ENCODE data around the gene ZNF202.

ZNF202 gene

DNA sequence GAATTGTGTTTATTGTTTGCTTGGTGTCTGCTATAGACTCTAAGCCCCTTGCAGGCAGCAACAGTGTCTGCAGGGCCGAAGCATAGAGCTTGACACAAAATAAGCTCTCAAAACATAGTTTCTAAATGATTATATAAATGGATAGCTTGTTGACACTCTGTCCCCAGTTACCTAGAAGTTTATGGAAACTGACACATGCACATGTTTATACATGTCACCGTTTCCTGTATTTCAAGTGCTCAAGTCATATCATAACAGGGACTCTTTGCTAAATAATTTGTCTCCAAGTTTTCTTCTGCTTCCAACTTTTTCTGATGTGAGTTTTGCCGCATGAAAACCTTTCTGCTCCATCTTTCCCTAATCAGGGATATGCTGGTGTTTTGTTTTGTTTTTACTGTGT is 16.5 kb upstream of the ZNF202 start:
- Histone ChIP-seq H3K9me2 (replicated peaks; ENCODE audit: control insufficient read depth, low read length) (no peaks in the 10 kb centered on the region), H3F3A (ENCODE audit: control insufficient read depth, insufficient read depth) (no peaks in the 10 kb centered on the region), H3K27me3 (ENCODE audit: control insufficient read depth, low read length) (peaks cover 5% of the 10 kb centered on the region), H3K9me3 (ENCODE audit: control insufficient read depth, insufficient read depth, low read length) (no peaks in the 10 kb centered on the region), H3K4me3 (ENCODE audit: low read length) (no peak overlapping the region), H3K4me1 (ENCODE audit: control insufficient read depth, low read length) (peaks cover 12% of the 10 kb centered on the region), H4K20me1 (ENCODE audit: control insufficient read depth, insufficient read depth, low read depth, low read length) (no peaks in the 10 kb centered on the region), H3K4me2 (ENCODE audit: low read length) (no peak overlapping the region), H3K79me2 (ENCODE audit: control insufficient read depth, low read length) (no peaks in the 10 kb centered on the region), H3K36me3 (ENCODE audit: control insufficient read depth, low read length) (no peaks in the 10 kb centered on the region), H3K27ac (ENCODE audit: low read depth, low read length) (no peak overlapping the region)
- TF ChIP-seq EZH2phosphoT487 (IDR thresholded peaks at IDR 0.05; ENCODE audit: borderline replicate concordance, low read length), result no peak
- TF ChIP-seq, protein P1, sequence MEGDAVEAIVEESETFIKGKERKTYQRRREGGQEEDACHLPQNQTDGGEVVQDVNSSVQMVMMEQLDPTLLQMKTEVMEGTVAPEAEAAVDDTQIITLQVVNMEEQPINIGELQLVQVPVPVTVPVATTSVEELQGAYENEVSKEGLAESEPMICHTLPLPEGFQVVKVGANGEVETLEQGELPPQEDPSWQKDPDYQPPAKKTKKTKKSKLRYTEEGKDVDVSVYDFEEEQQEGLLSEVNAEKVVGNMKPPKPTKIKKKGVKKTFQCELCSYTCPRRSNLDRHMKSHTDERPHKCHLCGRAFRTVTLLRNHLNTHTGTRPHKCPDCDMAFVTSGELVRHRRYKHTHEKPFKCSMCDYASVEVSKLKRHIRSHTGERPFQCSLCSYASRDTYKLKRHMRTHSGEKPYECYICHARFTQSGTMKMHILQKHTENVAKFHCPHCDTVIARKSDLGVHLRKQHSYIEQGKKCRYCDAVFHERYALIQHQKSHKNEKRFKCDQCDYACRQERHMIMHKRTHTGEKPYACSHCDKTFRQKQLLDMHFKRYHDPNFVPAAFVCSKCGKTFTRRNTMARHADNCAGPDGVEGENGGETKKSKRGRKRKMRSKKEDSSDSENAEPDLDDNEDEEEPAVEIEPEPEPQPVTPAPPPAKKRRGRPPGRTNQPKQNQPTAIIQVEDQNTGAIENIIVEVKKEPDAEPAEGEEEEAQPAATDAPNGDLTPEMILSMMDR (IDR thresholded peaks at IDR 0.05; ENCODE audit: low read depth, low read length, poor library complexity, severe bottlenecking), result no peak

DNA sequence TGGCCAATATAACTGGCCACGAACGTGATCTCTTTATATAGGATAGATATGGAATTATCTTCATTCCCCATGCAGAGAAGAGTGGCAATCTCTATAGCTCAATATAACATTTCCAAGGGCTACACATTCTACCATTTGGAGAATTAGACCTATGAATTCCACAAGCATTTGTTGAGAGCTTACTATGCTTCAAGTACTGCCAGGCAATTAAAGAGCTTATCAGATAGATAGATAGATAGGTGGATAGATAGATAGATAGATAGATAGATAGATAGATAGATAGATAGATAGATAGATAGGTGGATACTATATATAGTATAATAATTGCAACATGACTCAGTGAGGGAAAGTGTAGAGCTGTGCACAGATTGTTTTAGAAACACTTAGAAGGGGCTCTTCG is 14.4 kb upstream of the ZNF202 start:
- TF ChIP-seq EZH2phosphoT487 (IDR thresholded peaks at IDR 0.05; ENCODE audit: borderline replicate concordance, low read length), result no peak
- TF ChIP-seq, protein P1 (IDR thresholded peaks at IDR 0.05; ENCODE audit: low read depth, low read length, poor library complexity, severe bottlenecking), result no peak
- no peak overlapping the region for H3K4me3 ChIP-seq (ENCODE audit: low read length)
- H3K27me3 ChIP-seq (ENCODE audit: control insufficient read depth, low read length), result peaks cover 5% of the 10 kb centered on the region
- H3F3A ChIP-seq (ENCODE audit: control insufficient read depth, insufficient read depth), result no peaks in the 10 kb centered on the region
- H3K27ac ChIP-seq (ENCODE audit: low read depth, low read length), result no peak overlapping the region
- peaks cover 12% of the 10 kb centered on the region for H3K4me1 ChIP-seq (ENCODE audit: control insufficient read depth, low read length)
- H3K4me2 ChIP-seq (ENCODE audit: low read length), result no peak overlapping the region
- H3K36me3 ChIP-seq (ENCODE audit: control insufficient read depth, low read length), result no peaks in the 10 kb centered on the region
- H3K9me2 ChIP-seq (replicated peaks; ENCODE audit: control insufficient read depth, low read length), result no peaks in the 10 kb centered on the region
- no peaks in the 10 kb centered on the region for H3K9me3 ChIP-seq (ENCODE audit: control insufficient read depth, insufficient read depth, low read length)
- H3K79me2 ChIP-seq (ENCODE audit: control insufficient read depth, low read length), result no peaks in the 10 kb centered on the region
- no peaks in the 10 kb centered on the region for H4K20me1 ChIP-seq (ENCODE audit: control insufficient read depth, insufficient read depth, low read depth, low read length)

DNA sequence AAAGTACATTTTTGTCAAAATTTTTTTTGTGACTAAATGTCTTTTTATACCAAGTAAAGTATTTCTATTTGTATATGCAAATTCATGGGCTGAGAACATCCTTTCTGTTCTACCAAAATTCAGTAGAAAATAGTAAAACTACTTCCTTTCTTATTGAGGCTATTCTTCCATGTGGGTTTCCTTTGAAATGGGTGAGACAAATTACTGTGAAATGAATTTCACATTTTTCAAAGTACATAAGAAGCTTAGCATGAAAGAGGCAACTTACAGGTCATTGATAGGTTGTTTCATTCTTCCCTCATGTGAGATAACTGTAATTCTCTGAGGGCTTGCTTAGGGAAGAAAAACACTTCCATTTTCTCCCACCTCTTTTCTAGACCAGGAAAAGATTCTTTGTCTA is 13.9 kb upstream of the ZNF202 start:
- Histone ChIP-seq H3K9me3 (ENCODE audit: control insufficient read depth, insufficient read depth, low read length) (no peaks in the 10 kb centered on the region), H3K27me3 (ENCODE audit: control insufficient read depth, low read length) (peaks cover 5% of the 10 kb centered on the region), H3K27ac (ENCODE audit: low read depth, low read length) (no peak overlapping the region)

More for the DNA sequence above, 13.9 kb upstream of the ZNF202 start:
- no peaks in the 10 kb centered on the region for H3F3A ChIP-seq (ENCODE audit: control insufficient read depth, insufficient read depth)
- no peaks in the 10 kb centered on the region for H3K36me3 ChIP-seq (ENCODE audit: control insufficient read depth, low read length)
- H4K20me1 ChIP-seq (ENCODE audit: control insufficient read depth, insufficient read depth, low read depth, low read length), result no peaks in the 10 kb centered on the region
- no peaks in the 10 kb centered on the region for H3K79me2 ChIP-seq (ENCODE audit: control insufficient read depth, low read length)
- TF ChIP-seq EZH2phosphoT487 (IDR thresholded peaks at IDR 0.05; ENCODE audit: borderline replicate concordance, low read length), result no peak
- TF ChIP-seq, protein P1 (IDR thresholded peaks at IDR 0.05; ENCODE audit: low read depth, low read length, poor library complexity, severe bottlenecking), result no peak
- peaks cover 12% of the 10 kb centered on the region for H3K4me1 ChIP-seq (ENCODE audit: control insufficient read depth, low read length)
- H3K9me2 ChIP-seq (replicated peaks; ENCODE audit: control insufficient read depth, low read length), result no peaks in the 10 kb centered on the region
- H3K4me3 ChIP-seq (ENCODE audit: low read length), result no peak overlapping the region
- H3K4me2 ChIP-seq (ENCODE audit: low read length), result no peak overlapping the region

Measured in DOHH2 (cell line).